Neuronal stem cell (in vitro differentiated cells): ENCODE measurements around the gene NCEH1.

ENCODE experiments used
- DNase-seq: peaks from one replicate; pipeline ENCODE4 v3.0.0-alpha.2; 2013; ENCODE audit warnings: low spot score
- H2AFZ ChIP-seq: one replicate; pipeline ENCODE4 v1.6.1; 2013; ENCODE audit warnings: mild to moderate bottlenecking, low read length, inconsistent platforms
- H2AK5ac ChIP-seq: 2 replicates; pipeline ENCODE4 v1.6.1; 2013; ENCODE audit warnings: low read depth, mild to moderate bottlenecking, inconsistent platforms, low read length, moderate library complexity, mixed read lengths
- H2BK120ac ChIP-seq: 2 replicates; pipeline ENCODE4 v1.6.1; 2013; ENCODE audit warnings: low read depth, mild to moderate bottlenecking, inconsistent platforms, low read length, moderate library complexity, mixed read lengths
- H2BK12ac ChIP-seq: one replicate; pipeline ENCODE4 v1.6.1; 2013; ENCODE audit warnings: low read length, inconsistent platforms
- H2BK15ac ChIP-seq: 2 replicates; pipeline ENCODE4 v1.6.1; 2013; ENCODE audit warnings: mild to moderate bottlenecking, low read length, inconsistent platforms, mixed read lengths
- H2BK5ac ChIP-seq: one replicate; pipeline ENCODE4 v1.6.1; 2013; ENCODE audit warnings: inconsistent platforms, mild to moderate bottlenecking, low read length, moderate library complexity
- H3K14ac ChIP-seq: one replicate; pipeline ENCODE4 v1.6.1; 2013; ENCODE audit warnings: low read length, inconsistent platforms
- H3K18ac ChIP-seq: 2 replicates; pipeline ENCODE4 v1.6.1; 2013; ENCODE audit warnings: low read length, inconsistent platforms
- H3K23ac ChIP-seq: 2 replicates; pipeline ENCODE4 v1.6.1; 2013; ENCODE audit warnings: low read depth, mild to moderate bottlenecking, mixed read lengths, low read length, inconsistent platforms; ENCODE audit not compliant: poor library complexity
- H3K27ac ChIP-seq: replicated peaks from 3 replicates; pipeline ENCODE4 v1.5.1; 2013; ENCODE audit warnings: low read length, inconsistent platforms
- H3K27me3 ChIP-seq, 3 experiments: 2 replicates each; pipeline ENCODE4 v1.6.1; 2013; ENCODE audit warnings: low read length in 3 of 3, mild to moderate bottlenecking in 2 of 3, inconsistent platforms in 1 of 3, low read depth in 1 of 3, mixed read lengths in 1 of 3, moderate library complexity in 1 of 3; ENCODE audit not compliant: control insufficient read depth in 3 of 3, insufficient read depth in 3 of 3
- H3K36me3 ChIP-seq, 2 donors: replicated peaks in 1 of 2; 2 replicates each; pipeline ENCODE4 v1.6.1; 2013; ENCODE audit warnings: low read length in 2 of 2; ENCODE audit not compliant: control insufficient read depth in 2 of 2, insufficient read depth in 2 of 2
- H3K4ac ChIP-seq: 2 replicates; pipeline ENCODE4 v1.6.1; 2013; ENCODE audit warnings: inconsistent platforms, mild to moderate bottlenecking, low read length, moderate library complexity
- H3K4me1 ChIP-seq, 2 donors: 1 replicate in 1 of 2; 2 replicates in 1 of 2; pipeline ENCODE4 v1.6.1; 2013; ENCODE audit warnings: low read length in 2 of 2, low read depth in 1 of 2; ENCODE audit not compliant: control insufficient read depth in 2 of 2, insufficient read depth in 1 of 2
- H3K4me2 ChIP-seq: one replicate; pipeline ENCODE4 v1.6.1; 2013; ENCODE audit warnings: mild to moderate bottlenecking, low read length, inconsistent platforms; ENCODE audit not compliant: insufficient read depth, poor library complexity, severe bottlenecking
- H3K4me3 ChIP-seq, 2 donors: 2 replicates each; pipeline ENCODE4 v1.5.1; 2013; ENCODE audit warnings: low read length in 2 of 2, mild to moderate bottlenecking in 2 of 2, inconsistent platforms in 1 of 2, moderate library complexity in 1 of 2
- H3K79me1 ChIP-seq: one replicate; pipeline ENCODE4 v1.6.1; 2013; ENCODE audit warnings: low read depth, mild to moderate bottlenecking, inconsistent platforms, low read length, moderate library complexity
- H3K9ac ChIP-seq: one replicate; pipeline ENCODE4 v1.6.1; 2013; ENCODE audit warnings: mild to moderate bottlenecking, low read depth, low read length, inconsistent platforms; ENCODE audit not compliant: poor library complexity
- H3K9me3 ChIP-seq, 2 donors: replicated peaks in 1 of 2; 2 replicates each; pipeline versions ENCODE3 to v1.6.1; 2013; ENCODE audit warnings: low read length in 2 of 2, mild to moderate bottlenecking in 2 of 2, inconsistent platforms in 1 of 2, low read depth in 1 of 2, mixed read lengths in 1 of 2, moderate library complexity in 1 of 2; ENCODE audit not compliant: control insufficient read depth in 2 of 2, insufficient read depth in 1 of 2
- H4K8ac ChIP-seq: one replicate; pipeline ENCODE4 v1.6.1; 2013; ENCODE audit warnings: low read depth, mild to moderate bottlenecking, inconsistent platforms, low read length, moderate library complexity
- H4K91ac ChIP-seq: one replicate; pipeline ENCODE4 v1.6.1; 2013; ENCODE audit warnings: low read length, low read depth, mild to moderate bottlenecking, inconsistent platforms; ENCODE audit not compliant: poor library complexity
- WGBS, 2 donors: extraction: QIAGEN DNeasy Blood & Tissue Kit; methylation state at CpG; one replicate each; pipeline ENCODE4 v1.1.7; 2013; ENCODE audit warnings: missing lambda C conversion rate in 2 of 2, mixed read lengths in 1 of 2; ENCODE audit not compliant: insufficient read length in 2 of 2, insufficient replicate concordance in 1 of 2; ENCODE audit errors: extremely low coverage in 2 of 2; 5-methylcytosine and 5-hydroxymethylcytosine counted together

Gene NCEH1

GRCh38 chr3:172699031-172699430 lies 11.8 kb downstream of the NCEH1 start:
- peaks cover 2 to 5% of the 10 kb centered on the region in 2 donors for H3K4me1 ChIP-seq
- no peak overlapping the region for H2BK15ac ChIP-seq
- peaks cover 0 to 1% (median 0%) of the 10 kb centered on the region in 3 experiments for H3K27me3 ChIP-seq
- H4K91ac ChIP-seq = no peak overlapping the region
- no peaks in the 10 kb centered on the region for H3K9me3 ChIP-seq
- no peak overlapping the region for H2AFZ ChIP-seq
- no peak overlapping the region for H2BK5ac ChIP-seq
- no peak overlapping the region for H3K14ac ChIP-seq
- no peak overlapping the region for H3K4me2 ChIP-seq
- no CpG with 5 or more reads among the region's 7 CpGs for WGBS, 2 donors
- peaks cover 2% of the 10 kb centered on the region for H3K79me1 ChIP-seq
- H3K36me3 ChIP-seq = no peaks in the 10 kb centered on the region
- no peak overlapping the region for H4K8ac ChIP-seq
- no peak overlapping the region for H3K18ac ChIP-seq
- H3K27ac ChIP-seq = no peak overlapping the region
- no peak for DNase-seq
- no peak overlapping the region for H3K4me3 ChIP-seq
- H3K23ac ChIP-seq = no peak overlapping the region
- no peak overlapping the region for H3K4ac ChIP-seq
- H2AK5ac ChIP-seq = no peak overlapping the region
- no peak overlapping the region for H2BK120ac ChIP-seq
- H2BK12ac ChIP-seq = no peak overlapping the region
- no peak overlapping the region for H3K9ac ChIP-seq

GRCh38 chr3:172698631-172699030 lies 12.2 kb downstream of the NCEH1 start:
- no peak overlapping the region for H2AFZ ChIP-seq
- H2AK5ac ChIP-seq = no peak overlapping the region
- WGBS, 2 donors = no CpG with 5 or more reads among the region's 6 CpGs
- no peak overlapping the region for H3K9ac ChIP-seq
- peaks cover 2 to 5% of the 10 kb centered on the region in 2 donors for H3K4me1 ChIP-seq
- no peak overlapping the region for H3K4me3 ChIP-seq
- no peak for DNase-seq
- H4K91ac ChIP-seq = no peak overlapping the region
- peaks cover 2% of the 10 kb centered on the region for H3K79me1 ChIP-seq
- H4K8ac ChIP-seq = no peak overlapping the region
- H3K9me3 ChIP-seq = no peaks in the 10 kb centered on the region
- no peak overlapping the region for H3K23ac ChIP-seq
- H2BK12ac ChIP-seq = no peak overlapping the region
- no peak overlapping the region for H3K4ac ChIP-seq
- H2BK15ac ChIP-seq = no peak overlapping the region
- no peak overlapping the region for H3K14ac ChIP-seq
- peaks cover 0 to 1% (median 0%) of the 10 kb centered on the region in 3 experiments for H3K27me3 ChIP-seq
- no peaks in the 10 kb centered on the region for H3K36me3 ChIP-seq
- no peak overlapping the region for H3K27ac ChIP-seq
- no peak overlapping the region for H2BK120ac ChIP-seq
- H3K18ac ChIP-seq = no peak overlapping the region
- no peak overlapping the region for H3K4me2 ChIP-seq
- H2BK5ac ChIP-seq = no peak overlapping the region

GRCh38 chr3:172697558-172697957 lies 13.3 kb downstream of the NCEH1 start:
- Histone ChIP-seq H2BK15ac (no peak overlapping the region), H3K4me1 (peaks cover 2 to 5% of the 10 kb centered on the region in 2 donors), H3K27me3 (peaks cover 0 to 1% (median 0%) of the 10 kb centered on the region in 3 experiments), H3K14ac (no peak overlapping the region), H2BK5ac (no peak overlapping the region), H2AFZ (no peak overlapping the region), H3K36me3 (no peaks in the 10 kb centered on the region), H3K27ac (no peak overlapping the region), H3K9me3 (no peaks in the 10 kb centered on the region), H4K91ac (no peak overlapping the region), H3K4me3 (no peak overlapping the region), H2BK120ac (no peak overlapping the region), H3K4ac (no peak overlapping the region), H4K8ac (no peak overlapping the region), H2AK5ac (no peak overlapping the region), H3K18ac (no peak overlapping the region), H2BK12ac (no peak overlapping the region), H3K4me2 (no peak overlapping the region), H3K9ac (no peak overlapping the region), H3K79me1 (peaks cover 2% of the 10 kb centered on the region), H3K23ac (no peak overlapping the region)
- DNase-seq = no peak
- WGBS, 2 donors = no CpG with 5 or more reads among the region's 1 CpG

- no peak for DNase-seq
- no peak overlapping the region for H2BK5ac ChIP-seq
- H3K23ac ChIP-seq = no peak overlapping the region
- H3K4me1 ChIP-seq = peaks cover 0 to 5% of the 10 kb centered on the region in 2 donors
- H3K36me3 ChIP-seq = no peaks in the 10 kb centered on the region
- H4K8ac ChIP-seq = no peak overlapping the region
- H3K9me3 ChIP-seq = no peaks in the 10 kb centered on the region
- no peak overlapping the region for H3K4me2 ChIP-seq
- no peak overlapping the region for H3K18ac ChIP-seq
- H2AFZ ChIP-seq = no peak overlapping the region
- H3K9ac ChIP-seq = no peak overlapping the region
- H3K27me3 ChIP-seq = peaks cover 0 to 1% (median 0%) of the 10 kb centered on the region in 3 experiments
- H2BK15ac ChIP-seq = no peak overlapping the region
- H2BK12ac ChIP-seq = no peak overlapping the region
- no peak overlapping the region for H3K4me3 ChIP-seq
- H2AK5ac ChIP-seq = no peak overlapping the region
- WGBS, 2 donors = no CpG with 5 or more reads among the region's 5 CpGs
- no peak overlapping the region for H3K27ac ChIP-seq
- no peak overlapping the region for H3K14ac ChIP-seq
- H3K4ac ChIP-seq = no peak overlapping the region
- H2BK120ac ChIP-seq = no peak overlapping the region
- no peak overlapping the region for H4K91ac ChIP-seq
- peaks cover 2% of the 10 kb centered on the region for H3K79me1 ChIP-seq
Observed at GRCh38 chr3:172696357-172696756, 14.5 kb downstream of the NCEH1 start.
